Neural progenitor cell (in vitro differentiated cells): Measurements from ENCODE around the gene PMFBP1.

Experiments used
- EZH2phosphoT487 ChIP-seq: fragments of 200-600 bp; sonication (generic); IDR thresholded peaks from 2 replicates; pipeline ENCODE4 v1.6.1; 2017; ENCODE audit warnings: antibody characterized with exemption
- TF ChIP-seq, protein P1 (sequence below): fragments of 200-600 bp; sonication (generic); IDR thresholded peaks from 2 replicates; pipeline ENCODE4 v1.5.1; 2017; ENCODE audit warnings: antibody characterized with exemption, mild to moderate bottlenecking

GRCh38 chr16:72108353-72109102, 63.4 kb downstream of the PMFBP1 start:
- TF ChIP-seq, protein P1, sequence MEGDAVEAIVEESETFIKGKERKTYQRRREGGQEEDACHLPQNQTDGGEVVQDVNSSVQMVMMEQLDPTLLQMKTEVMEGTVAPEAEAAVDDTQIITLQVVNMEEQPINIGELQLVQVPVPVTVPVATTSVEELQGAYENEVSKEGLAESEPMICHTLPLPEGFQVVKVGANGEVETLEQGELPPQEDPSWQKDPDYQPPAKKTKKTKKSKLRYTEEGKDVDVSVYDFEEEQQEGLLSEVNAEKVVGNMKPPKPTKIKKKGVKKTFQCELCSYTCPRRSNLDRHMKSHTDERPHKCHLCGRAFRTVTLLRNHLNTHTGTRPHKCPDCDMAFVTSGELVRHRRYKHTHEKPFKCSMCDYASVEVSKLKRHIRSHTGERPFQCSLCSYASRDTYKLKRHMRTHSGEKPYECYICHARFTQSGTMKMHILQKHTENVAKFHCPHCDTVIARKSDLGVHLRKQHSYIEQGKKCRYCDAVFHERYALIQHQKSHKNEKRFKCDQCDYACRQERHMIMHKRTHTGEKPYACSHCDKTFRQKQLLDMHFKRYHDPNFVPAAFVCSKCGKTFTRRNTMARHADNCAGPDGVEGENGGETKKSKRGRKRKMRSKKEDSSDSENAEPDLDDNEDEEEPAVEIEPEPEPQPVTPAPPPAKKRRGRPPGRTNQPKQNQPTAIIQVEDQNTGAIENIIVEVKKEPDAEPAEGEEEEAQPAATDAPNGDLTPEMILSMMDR: no peak
- no peak for TF ChIP-seq EZH2phosphoT487
